H1 (cell line): Measurements from ENCODE around the gene CXCL16. TPM values are rescaled to one million over a fixed set of nuclear protein-coding genes. Genes with fewer than 3 reads are reported as not detected.

Source experiments
- CTCF ChIA-PET: fragments of 300-600 bp; sonication (Branson Sonifier 250); formaldehyde crosslinking; loops from one replicate; lab custom pipeline; 2021; ENCODE audit not compliant: partially characterized antibody; lab: Charles Lee
- POLR2A ChIA-PET: fragments of 300-600 bp; sonication (Branson Sonifier 250); formaldehyde crosslinking; loops from one replicate; lab custom pipeline; 2021; ENCODE audit warnings: inconsistent platforms; ENCODE audit not compliant: partially characterized antibody; lab: Charles Lee
- DNase-seq, 2 experiments: peaks; one replicate each; pipeline versions ENCODE4 v3.0.0 to v3.0.0-alpha.2; 2010 to 2022; ENCODE audit warnings: low spot score in 2 of 2, low read depth in 1 of 2, mixed read lengths in 1 of 2
- FAIRE-seq: peaks from 2 replicates; lab custom pipeline; 2011; peaks lifted over from hg19 to GRCh38; lab: Jason Lieb, UNC
- H2AFZ ChIP-seq: 2 replicates; pipeline ENCODE4 v1.8.1; 2012; ENCODE audit warnings: low read length, inconsistent platforms
- H2AK5ac ChIP-seq: 2 replicates; pipeline ENCODE4 v1.6.1; 2013; ENCODE audit warnings: low read depth, low read length
- H2BK120ac ChIP-seq: replicated peaks from 2 replicates; pipeline ENCODE3; 2013; ENCODE audit warnings: low read depth, low read length, inconsistent platforms
- H2BK12ac ChIP-seq: 2 replicates; pipeline ENCODE4 v1.6.1; 2013; ENCODE audit warnings: low read depth, low read length
- H2BK15ac ChIP-seq: 2 replicates; pipeline ENCODE4 v1.6.1; 2013; ENCODE audit warnings: low read length
- H2BK20ac ChIP-seq: 2 replicates; pipeline ENCODE4 v1.6.1; 2013; ENCODE audit warnings: low read length
- H2BK5ac ChIP-seq: 2 replicates; pipeline ENCODE4 v1.6.1; 2013; ENCODE audit warnings: low read depth, low read length
- H3K14ac ChIP-seq: 2 replicates; pipeline ENCODE4 v1.6.1; 2013; ENCODE audit warnings: inconsistent platforms; ENCODE audit not compliant: insufficient read length
- H3K18ac ChIP-seq: 2 replicates; pipeline ENCODE4 v1.6.1; 2013; ENCODE audit warnings: low read length; ENCODE audit errors: extremely low read depth
- H3K23ac ChIP-seq: 2 replicates; pipeline ENCODE4 v1.6.1; 2013; ENCODE audit warnings: inconsistent platforms; ENCODE audit not compliant: insufficient read length
- H3K23me2 ChIP-seq: 2 replicates; pipeline ENCODE4 v1.6.1; 2013; ENCODE audit warnings: low read depth, low read length
- H3K27ac ChIP-seq: 2 replicates; pipeline ENCODE4 v1.6.1; 2011; ENCODE audit warnings: low read depth, low read length, inconsistent platforms
- H3K27me3 ChIP-seq, 4 experiments: replicated peaks in 1 of 4; 1 replicate in 1 of 4; 2 replicates in 3 of 4; pipeline versions ENCODE4 v1.6.1 to v1.8.1; 2011 to 2013; ENCODE audit warnings: low read length in 3 of 4, mild to moderate bottlenecking in 3 of 4, inconsistent platforms in 2 of 4, mixed read lengths in 2 of 4, moderate library complexity in 1 of 4; ENCODE audit not compliant: control insufficient read depth in 3 of 4, insufficient read depth in 3 of 4; ENCODE audit errors: extremely low read depth in 1 of 4
- H3K36me3 ChIP-seq, 4 experiments: 2 replicates each; pipeline versions ENCODE4 v1.6.1 to v1.8.1; 2011 to 2013; ENCODE audit warnings: mild to moderate bottlenecking in 4 of 4, low read length in 3 of 4, moderate library complexity in 2 of 4, control low read depth in 1 of 4, inconsistent platforms in 1 of 4; ENCODE audit not compliant: insufficient read depth in 4 of 4, control insufficient read depth in 2 of 4
- H3K4ac ChIP-seq: replicated peaks from 2 replicates; pipeline ENCODE3; 2013; ENCODE audit warnings: low read length, low read depth, mixed read lengths, inconsistent platforms; ENCODE audit not compliant: insufficient read length
- H3K4me1 ChIP-seq, 4 experiments: replicated peaks in 1 of 4; 1 replicate in 1 of 4; 2 replicates in 3 of 4; pipeline versions ENCODE4 v1.6.1 to v1.8.1; 2011 to 2013; ENCODE audit warnings: low read length in 3 of 4, inconsistent platforms in 2 of 4, mixed read lengths in 1 of 4; ENCODE audit not compliant: insufficient read depth in 4 of 4, control insufficient read depth in 3 of 4
- H3K4me2 ChIP-seq, 2 experiments: 2 replicates each; pipeline versions ENCODE4 v1.6.1 to v1.8.1; 2011 to 2013; ENCODE audit warnings: low read depth in 2 of 2, low read length in 2 of 2, control low read depth in 1 of 2, inconsistent platforms in 1 of 2, mild to moderate bottlenecking in 1 of 2; ENCODE audit not compliant: insufficient read depth in 1 of 2
- H3K4me3 ChIP-seq, 4 experiments: fragments of 200-600, 300-600 bp in 1 of 4; sonication (generic), shearing (Covaris generic), sonication (Bioruptor Twin) in 1 of 4; 2 replicates each; pipeline versions ENCODE4 v1.5.1 to v1.8.1; 2011 to 2016; ENCODE audit warnings: low read length in 4 of 4, low read depth in 3 of 4, control low read depth in 2 of 4, inconsistent platforms in 2 of 4, mild to moderate bottlenecking in 2 of 4, mixed read lengths in 1 of 4, moderate library complexity in 1 of 4; ENCODE audit not compliant: insufficient read depth in 2 of 4; ENCODE audit errors: extremely low read depth in 1 of 4
- H3K56ac ChIP-seq: replicated peaks from 2 replicates; pipeline ENCODE3; 2013; ENCODE audit warnings: low read depth, mild to moderate bottlenecking, mixed read lengths, low read length, inconsistent platforms; ENCODE audit not compliant: insufficient read length
- H3K79me1 ChIP-seq: 2 replicates; pipeline ENCODE4 v1.6.1; 2013; ENCODE audit warnings: low read depth, low read length, control low read depth
- H3K79me2 ChIP-seq, 2 experiments: 2 replicates each; pipeline versions ENCODE4 v1.6.1 to v1.8.1; 2012 to 2013; ENCODE audit warnings: low read length in 2 of 2, mild to moderate bottlenecking in 2 of 2, inconsistent platforms in 1 of 2; ENCODE audit not compliant: insufficient read depth in 2 of 2, control insufficient read depth in 1 of 2
- H3K9ac ChIP-seq, 4 experiments: replicated peaks in 1 of 4; 1 replicate in 1 of 4; 2 replicates in 3 of 4; pipeline versions ENCODE4 v1.6.1 to v1.8.1; 2011 to 2013; ENCODE audit warnings: low read depth in 3 of 4, low read length in 3 of 4, control low read depth in 2 of 4, mild to moderate bottlenecking in 2 of 4, moderate library complexity in 2 of 4, inconsistent platforms in 1 of 4; ENCODE audit errors: extremely low read depth in 1 of 4
- H3K9me3 ChIP-seq, 2 experiments: 2 replicates each; pipeline versions ENCODE4 v1.6.1 to v1.8.1; 2012 to 2013; ENCODE audit warnings: mild to moderate bottlenecking in 2 of 2, moderate library complexity in 2 of 2, control low read depth in 1 of 2, inconsistent platforms in 1 of 2, low read depth in 1 of 2, low read length in 1 of 2, mixed read lengths in 1 of 2; ENCODE audit not compliant: insufficient read depth in 2 of 2
- H4K20me1 ChIP-seq, 2 experiments: replicated peaks in 1 of 2; 2 replicates each; pipeline versions ENCODE3 to v1.8.1; 2011 to 2013; ENCODE audit warnings: inconsistent platforms in 2 of 2, low read length in 2 of 2, mild to moderate bottlenecking in 1 of 2; ENCODE audit not compliant: insufficient read depth in 2 of 2, control insufficient read depth in 1 of 2
- H4K5ac ChIP-seq: 2 replicates; pipeline ENCODE4 v1.6.1; 2013; ENCODE audit warnings: low read length, low read depth, mixed read lengths, inconsistent platforms; ENCODE audit not compliant: insufficient read length
- H4K8ac ChIP-seq: 2 replicates; pipeline ENCODE4 v1.8.0; 2013; ENCODE audit warnings: mild to moderate bottlenecking, moderate library complexity, low read length, inconsistent platforms; ENCODE audit not compliant: insufficient read depth; ENCODE audit errors: extremely low read depth
- H4K91ac ChIP-seq: replicated peaks from 2 replicates; pipeline ENCODE3; 2013; ENCODE audit warnings: low read length, mixed read lengths, inconsistent platforms; ENCODE audit not compliant: insufficient read length
- BCL11A ChIP-seq, 2 experiments: IDR thresholded peaks; one replicate each; pipeline ENCODE4 v1.6.1; 2011; ENCODE audit warnings: low read depth in 2 of 2, low read length in 2 of 2, mild to moderate bottlenecking in 2 of 2
- GTF2F1 ChIP-seq: IDR thresholded peaks from 2 replicates; pipeline ENCODE4 v1.6.1; 2012; ENCODE audit warnings: low read depth, low read length, improper control_type of control experiment, borderline replicate concordance
- JUND ChIP-seq: IDR thresholded peaks from 2 replicates; pipeline ENCODE4 v1.6.1; 2011; ENCODE audit warnings: mild to moderate bottlenecking, improper control_type of control experiment, low read length
- MAX ChIP-seq: IDR thresholded peaks from 2 replicates; pipeline ENCODE4 v1.6.1; 2012; ENCODE audit warnings: inconsistent platforms
- POLR2A ChIP-seq, 2 experiments: IDR thresholded peaks; 1 replicate in 1 of 2; 2 replicates in 1 of 2; pipeline ENCODE4 v1.6.1; 2011; ENCODE audit warnings: low read depth in 2 of 2, low read length in 2 of 2, mild to moderate bottlenecking in 2 of 2; ENCODE audit errors: control extremely low read depth in 1 of 2
- POLR2AphosphoS5 ChIP-seq: IDR thresholded peaks from 2 replicates; pipeline ENCODE4 v1.6.1; 2011; ENCODE audit warnings: low read depth, low read length
- SP1 ChIP-seq: IDR thresholded peaks from 2 replicates; pipeline ENCODE4 v1.6.1; 2011; ENCODE audit warnings: low read depth, low read length
- TAF1 ChIP-seq: IDR thresholded peaks from 2 replicates; pipeline ENCODE4 v1.6.1; 2011; ENCODE audit warnings: mild to moderate bottlenecking, low read depth, low read length
- TBP ChIP-seq: IDR thresholded peaks from 2 replicates; pipeline ENCODE4 v1.6.1; 2011; ENCODE audit warnings: low read depth, low read length, improper control_type of control experiment
- ZNF274 ChIP-seq: IDR thresholded peaks from 2 replicates; pipeline ENCODE4 v1.7.0; 2012; ENCODE audit warnings: low read length, borderline replicate concordance; ENCODE audit errors: extremely low read depth
- WGBS, 2 experiments: shearing (Covaris generic) in 1 of 2; methylation state at CpG; one replicate each; pipeline versions ENCODE4 v1.1.6 to v1.1.7; 2013 to 2015; ENCODE audit warnings: low lambda C conversion rate in 2 of 2, mixed read lengths in 2 of 2, inconsistent platforms in 1 of 2, low coverage in 1 of 2, missing lambda C conversion rate in 1 of 2; ENCODE audit not compliant: insufficient replicate concordance in 2 of 2, insufficient coverage in 1 of 2, insufficient read length in 1 of 2; ENCODE audit errors: extremely low coverage in 1 of 2, missing lambda C conversion rate in 1 of 2; 5-methylcytosine and 5-hydroxymethylcytosine counted together
- polyA plus RNA-seq, 7 experiments: library from polyadenylated mRNA; depleted of rRNA in 3 of 7; stranded (reverse) in 5 of 7; unstranded in 2 of 7; fragments of >200 nt in 5 of 7; fragments of 200-250 nt in 2 of 7; gene quantifications; 1 replicate in 5 of 7; 2 replicates in 1 of 7; 4 replicates in 1 of 7; pipeline versions ENCODE4 v1.2.1 to v1.2.3, GENCODE V29; 2011 to 2013; ENCODE audit warnings: missing spikeins in 2 of 7, mixed read lengths in 2 of 7
- total RNA-seq: library from RNA; stranded (reverse); fragmentation: NEBNext Ultra II Directional; extraction: Animal tissue kit (Norgen Biotek cat#: 25700); gene quantifications from 2 replicates; pipeline ENCODE4 v1.2.1, GENCODE V29; 2021
- TF ChIP-seq, protein P1 (sequence below): IDR thresholded peaks from 2 replicates; pipeline ENCODE4 v1.6.1; 2012; ENCODE audit warnings: low read length, inconsistent platforms

Gene CXCL16
- total and polyA plus RNA-seq, 2 of the 8 experiments (the other 6 are each of a cell fraction or from before 2014, with no cell fraction given) = 3.5 to 4.8 TPM

GRCh38 chr17:4708436-4708835 is 31.3 kb downstream of the CXCL16 start:
- Histone ChIP-seq H4K8ac (no peak overlapping the region; the same call in 1 of the 2 replicates), H2BK5ac (no peak overlapping the region), H4K5ac (no peak overlapping the region), H3K79me1 (peaks cover 7% of the 10 kb centered on the region; the same call in 1 of the 2 replicates), H3K9ac (no peak overlapping the region), H3K4ac (no peak overlapping the region), H2BK15ac (no peak overlapping the region), H3K14ac (no peak overlapping the region), H3K27ac (no peak overlapping the region), H2BK12ac (no peak overlapping the region), H3K4me3 (no peak overlapping the region), H3K79me2 (peaks cover 3 to 20% of the 10 kb centered on the region in 2 experiments), H3K36me3 (no peaks in the 10 kb centered on the region), H3K23ac (no peak overlapping the region), H3K4me2 (peak overlapping the region in 1 of 2 experiments; percentile 76; a peak in 1 of 4 replicates), H2BK20ac (no peak overlapping the region), H3K4me1 (peaks cover 6 to 18% (median 10%) of the 10 kb centered on the region in 4 experiments), H2AK5ac (no peak overlapping the region), H4K91ac (no peak overlapping the region), H3K56ac (no peak overlapping the region), H4K20me1 (peaks cover 0 to 6% of the 10 kb centered on the region in 2 experiments), H3K18ac (no peak overlapping the region), H3K27me3 (no peaks in the 10 kb centered on the region), H3K9me3 (0 out of 4 replicates have a peak, but pooled peaks cover 0 to 3% of the 10 kb centered on the region in 2 experiments), H2AFZ (no peak overlapping the region), H3K23me2 (peaks cover 6% of the 10 kb centered on the region), H2BK120ac (no peak overlapping the region)
- FAIRE-seq = no peak
- 77% methylated on average over 8 of the region's 8 CpGs; no CpG with 5 or more reads in 1 of the 2 experiments for WGBS, 2 experiments
- TF ChIP-seq, protein P1, sequence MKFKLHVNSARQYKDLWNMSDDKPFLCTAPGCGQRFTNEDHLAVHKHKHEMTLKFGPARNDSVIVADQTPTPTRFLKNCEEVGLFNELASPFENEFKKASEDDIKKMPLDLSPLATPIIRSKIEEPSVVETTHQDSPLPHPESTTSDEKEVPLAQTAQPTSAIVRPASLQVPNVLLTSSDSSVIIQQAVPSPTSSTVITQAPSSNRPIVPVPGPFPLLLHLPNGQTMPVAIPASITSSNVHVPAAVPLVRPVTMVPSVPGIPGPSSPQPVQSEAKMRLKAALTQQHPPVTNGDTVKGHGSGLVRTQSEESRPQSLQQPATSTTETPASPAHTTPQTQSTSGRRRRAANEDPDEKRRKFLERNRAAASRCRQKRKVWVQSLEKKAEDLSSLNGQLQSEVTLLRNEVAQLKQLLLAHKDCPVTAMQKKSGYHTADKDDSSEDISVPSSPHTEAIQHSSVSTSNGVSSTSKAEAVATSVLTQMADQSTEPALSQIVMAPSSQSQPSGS = no peak
- TF ChIP-seq JUND (no peak), TAF1 (peak; percentile 63; the same call in 1 of the 2 replicates), MAX (no peak), SP1 (peak; percentile 82), POLR2A (IDR thresholded peaks at IDR 0.05; ENCODE audit: control extremely low read depth in 1 of 2, low read depth in 2 of 2, low read length in 2 of 2) (peak; percentile 70 to 88), ZNF274 (no peak), BCL11A (IDR thresholded peaks at IDR 0.05; ENCODE audit: low read depth in 2 of 2, low read length in 2 of 2) (no peak), GTF2F1 (peak; percentile 43; the same call in 1 of the 2 replicates), POLR2AphosphoS5 (peak; percentile 71), TBP (peak; percentile 91)
- CTCF ChIA-PET = interaction anchor here (0.5 to 1.6 kb wide), 6 partner anchors 18 to 351 kb away, joined by 3 to 9 read pairs (median 4); no protein-coding TSS in a partner anchor
- DNase-seq = peak in 1 of 2 experiments; percentile 64
- POLR2A ChIA-PET = interaction anchor here (0.7 to 2.5 kb wide), 23 partner anchors 11 to 201 kb away, joined by 3 to 14 read pairs (median 4); partner anchors contain the start of genes CHRNE, GLTPD2, MINK1 and MYBBP1A
